Stimulated activated CD4-positive, alpha-beta T cell treated with anti-CD3 and anti-CD28 coated beads, Interleukin-1b, Interleukin-23, amount 100 ng/mL, for 24 hours (primary cell): ENCODE data around the gene GOLGA8M.
"Not testable (repeated sequence)": the region's sequence is repeated elsewhere in the genome, so short reads cannot be mapped to it uniquely, and the experiment has no call there.

Experiments used
- DNase-seq, 4 experiments: peaks; one replicate each; pipeline ENCODE4 v3.0.0-alpha.2; 2020; ENCODE audit warnings: low read depth in 4 of 4, low spot score in 1 of 4

Gene GOLGA8M

GRCh38 chr15:28660750-28661149, 51.5 kb downstream of the GOLGA8M start:
- not testable (repeated sequence) for DNase-seq

DNA sequence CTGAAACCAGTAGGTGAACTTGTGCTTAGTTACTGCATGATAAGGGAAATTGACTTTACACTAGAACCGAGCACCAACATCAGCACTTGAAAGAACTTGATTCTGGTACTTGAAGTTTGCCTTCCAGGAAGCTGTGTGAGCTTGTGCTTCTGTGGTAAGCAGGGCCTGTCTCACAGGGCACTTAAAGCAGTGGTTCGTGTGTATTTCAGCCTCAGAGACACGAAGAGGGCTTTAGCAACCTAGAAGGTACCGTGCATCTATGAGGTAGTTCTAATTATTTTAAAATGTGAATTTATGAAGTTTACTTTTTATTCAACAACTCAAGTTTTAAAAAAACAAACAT, 56.2 kb downstream of the GOLGA8M start:
- DNase-seq: not testable (repeated sequence)

DNA sequence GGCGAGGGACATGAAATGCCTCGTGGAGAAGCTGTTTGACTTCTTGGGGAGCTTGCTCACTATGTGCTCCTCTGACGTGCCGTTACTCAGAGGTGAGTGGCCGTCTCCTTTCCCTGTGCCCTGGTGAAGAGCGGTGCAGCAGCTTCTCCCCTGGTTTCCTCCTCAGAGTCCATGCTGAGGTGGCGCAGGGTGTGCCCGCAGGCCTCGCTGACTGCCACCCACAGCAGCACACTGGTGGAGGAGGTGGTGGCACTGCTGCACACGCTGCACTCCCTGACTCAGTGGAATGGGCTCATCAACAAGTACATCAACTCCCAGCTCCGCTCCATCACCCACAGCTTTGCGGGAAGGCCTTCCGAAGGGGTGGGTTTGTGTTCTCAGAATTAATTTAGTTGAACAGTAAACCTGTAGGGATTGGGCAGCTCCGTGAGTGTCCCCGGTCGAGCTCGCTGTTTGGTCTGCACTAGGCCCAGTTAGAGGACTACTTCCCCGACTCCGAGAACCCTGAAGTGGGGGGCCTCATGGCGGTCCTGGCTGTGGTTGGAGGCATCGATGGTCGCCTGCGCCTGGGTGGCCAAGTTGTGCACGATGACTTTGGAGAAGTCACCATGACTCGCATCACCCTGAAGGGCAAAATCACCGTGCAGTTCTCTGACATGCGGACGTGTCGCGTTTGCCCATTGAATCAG, 56.7 kb downstream of the GOLGA8M start:
- DNase-seq: not testable (repeated sequence)

DNA sequence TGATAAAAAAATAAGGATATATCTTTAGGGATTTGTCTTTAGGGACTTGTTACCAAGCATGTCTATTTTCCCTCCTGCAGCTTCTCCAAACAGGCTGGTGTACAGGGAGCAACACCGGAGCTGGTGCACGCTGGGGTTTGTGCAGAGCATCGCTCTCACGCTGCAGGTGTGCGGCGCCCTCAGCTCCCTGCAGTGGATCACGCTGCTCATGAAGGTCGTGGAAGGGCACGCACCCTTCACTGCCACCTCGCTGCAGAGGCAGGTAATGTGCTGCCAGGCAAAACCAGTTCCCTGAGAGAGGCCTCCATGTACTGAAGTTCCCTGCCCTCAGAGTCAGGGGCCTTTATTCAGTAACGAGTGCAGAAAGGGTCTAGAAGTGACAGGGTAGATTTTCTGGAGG, 58.0 kb downstream of the GOLGA8M start:
- DNase-seq: not testable (repeated sequence)

GRCh38 chr15:28652538-28652937, 59.7 kb downstream of the GOLGA8M start:
- not testable (repeated sequence) for DNase-seq
